ENCODE data around the gene ENTPD1.
"Not testable (repeated sequence)": the region's sequence is repeated elsewhere in the genome, so short reads cannot be mapped to it uniquely, and the experiment has no call there.

ENTPD1 gene

GRCh38 chr10:95866467-95866842 lies 110.5 kb downstream of the ENTPD1 start:
- H3K4me3 ChIP-seq (ENCODE audit: low read length) = no peak overlapping the region
- no peak for TF ChIP-seq CTCF (conservative IDR thresholded peaks at IDR 0.05; ENCODE audit: low read depth, low read length)
- DNase-seq (ENCODE audit: low read depth) = no peak

GRCh38 chr10:95867866-95868265 lies 111.9 kb downstream of the ENTPD1 start:
- no peak overlapping the region for H3K4me3 ChIP-seq (ENCODE audit: low read length)
- no peak for TF ChIP-seq CTCF (conservative IDR thresholded peaks at IDR 0.05; ENCODE audit: low read depth, low read length)
- DNase-seq (ENCODE audit: low read depth) = no peak

GRCh38 chr10:95872158-95872711 lies 116.3 kb downstream of the ENTPD1 start:
- no peak for DNase-seq (ENCODE audit: low read depth)
- TF ChIP-seq CTCF (conservative IDR thresholded peaks at IDR 0.05; ENCODE audit: low read depth, low read length) = no peak
- no peak overlapping the region for H3K4me3 ChIP-seq (ENCODE audit: low read length)

- DNase-seq (ENCODE audit: low read depth) = no peak
- TF ChIP-seq CTCF (conservative IDR thresholded peaks at IDR 0.05; ENCODE audit: low read depth, low read length) = no peak
- no peak overlapping the region for H3K4me3 ChIP-seq (ENCODE audit: low read length)
Observed at GRCh38 chr10:95873139-95873538, 117.2 kb downstream of the ENTPD1 start.

GRCh38 chr10:95873651-95874050 lies 117.7 kb downstream of the ENTPD1 start:
- no peak for TF ChIP-seq CTCF (conservative IDR thresholded peaks at IDR 0.05; ENCODE audit: low read depth, low read length)
- H3K4me3 ChIP-seq (ENCODE audit: low read length) = no peak overlapping the region
- no peak for DNase-seq (ENCODE audit: low read depth)

GRCh38 chr10:95874783-95875182 lies 118.8 kb downstream of the ENTPD1 start:
- not testable (repeated sequence) for DNase-seq (ENCODE audit: low read depth); H3K4me3 ChIP-seq (ENCODE audit: low read length)

GRCh38 chr10:95876756-95877155 lies 120.8 kb downstream of the ENTPD1 start:
- DNase-seq (ENCODE audit: low read depth) = no peak
- TF ChIP-seq CTCF (conservative IDR thresholded peaks at IDR 0.05; ENCODE audit: low read depth, low read length) = no peak
- H3K4me3 ChIP-seq (ENCODE audit: low read length) = no peak overlapping the region

GRCh38 chr10:95877881-95878280 lies 121.9 kb downstream of the ENTPD1 start:
- DNase-seq (ENCODE audit: low read depth) = no peak
- no peak for TF ChIP-seq CTCF (conservative IDR thresholded peaks at IDR 0.05; ENCODE audit: low read depth, low read length)

More at GRCh38 chr10:95877881-95878280, 121.9 kb downstream of the ENTPD1 start:
- no peak overlapping the region for H3K4me3 ChIP-seq (ENCODE audit: low read length)
